PFSK-1 (cell line): ENCODE data around the gene UST.

Experiments used
- FOXP2 ChIP-seq: optimal IDR thresholded peaks from 2 replicates; pipeline ENCODE3; 2011; ENCODE audit warnings: borderline replicate concordance, control low read depth, inconsistent platforms; ENCODE audit not compliant: insufficient read depth; ENCODE audit errors: extremely low read length, extremely low read depth
- POLR2AphosphoS5 ChIP-seq: IDR thresholded peaks from 2 replicates; pipeline ENCODE4 v1.6.1; 2012; ENCODE audit warnings: low read depth, mild to moderate bottlenecking, control low read depth, low read length, moderate library complexity
- SIN3A ChIP-seq: IDR thresholded peaks from 2 replicates; pipeline ENCODE4 v1.6.1; 2012; ENCODE audit warnings: mild to moderate bottlenecking, low read length, moderate library complexity, borderline replicate concordance; ENCODE audit not compliant: insufficient read depth
- TAF1 ChIP-seq: IDR thresholded peaks from 2 replicates; pipeline ENCODE4 v1.6.1; 2012; ENCODE audit warnings: low read length, control low read depth, borderline replicate concordance; ENCODE audit not compliant: insufficient read depth
- TF ChIP-seq, protein P1 (sequence below), 2 experiments: IDR thresholded peaks; 2 replicates each; pipeline versions ENCODE4 v1.6.1 to v1.8.0; 2011 to 2012; ENCODE audit warnings: low read depth in 2 of 2, low read length in 2 of 2, control low read depth in 1 of 2, inconsistent platforms in 1 of 2, mild to moderate bottlenecking in 1 of 2, moderate library complexity in 1 of 2; ENCODE audit not compliant: insufficient read depth in 1 of 2

GRCh38 chr6:149084026-149084425, 337.2 kb downstream of the UST start:
- TF ChIP-seq POLR2AphosphoS5, result no peak
- TF ChIP-seq, protein P1, sequence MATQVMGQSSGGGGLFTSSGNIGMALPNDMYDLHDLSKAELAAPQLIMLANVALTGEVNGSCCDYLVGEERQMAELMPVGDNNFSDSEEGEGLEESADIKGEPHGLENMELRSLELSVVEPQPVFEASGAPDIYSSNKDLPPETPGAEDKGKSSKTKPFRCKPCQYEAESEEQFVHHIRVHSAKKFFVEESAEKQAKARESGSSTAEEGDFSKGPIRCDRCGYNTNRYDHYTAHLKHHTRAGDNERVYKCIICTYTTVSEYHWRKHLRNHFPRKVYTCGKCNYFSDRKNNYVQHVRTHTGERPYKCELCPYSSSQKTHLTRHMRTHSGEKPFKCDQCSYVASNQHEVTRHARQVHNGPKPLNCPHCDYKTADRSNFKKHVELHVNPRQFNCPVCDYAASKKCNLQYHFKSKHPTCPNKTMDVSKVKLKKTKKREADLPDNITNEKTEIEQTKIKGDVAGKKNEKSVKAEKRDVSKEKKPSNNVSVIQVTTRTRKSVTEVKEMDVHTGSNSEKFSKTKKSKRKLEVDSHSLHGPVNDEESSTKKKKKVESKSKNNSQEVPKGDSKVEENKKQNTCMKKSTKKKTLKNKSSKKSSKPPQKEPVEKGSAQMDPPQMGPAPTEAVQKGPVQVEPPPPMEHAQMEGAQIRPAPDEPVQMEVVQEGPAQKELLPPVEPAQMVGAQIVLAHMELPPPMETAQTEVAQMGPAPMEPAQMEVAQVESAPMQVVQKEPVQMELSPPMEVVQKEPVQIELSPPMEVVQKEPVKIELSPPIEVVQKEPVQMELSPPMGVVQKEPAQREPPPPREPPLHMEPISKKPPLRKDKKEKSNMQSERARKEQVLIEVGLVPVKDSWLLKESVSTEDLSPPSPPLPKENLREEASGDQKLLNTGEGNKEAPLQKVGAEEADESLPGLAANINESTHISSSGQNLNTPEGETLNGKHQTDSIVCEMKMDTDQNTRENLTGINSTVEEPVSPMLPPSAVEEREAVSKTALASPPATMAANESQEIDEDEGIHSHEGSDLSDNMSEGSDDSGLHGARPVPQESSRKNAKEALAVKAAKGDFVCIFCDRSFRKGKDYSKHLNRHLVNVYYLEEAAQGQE (IDR thresholded peaks at IDR 0.05; ENCODE audit: insufficient read depth in 1 of 2, low read depth in 2 of 2, low read length in 2 of 2), result no peak
- no peak for TF ChIP-seq TAF1
- TF ChIP-seq SIN3A, result no peak
- no peak for TF ChIP-seq FOXP2
